Stimulated activated naive CD8-positive, alpha-beta T cell treated with anti-CD3 and anti-CD28 coated beads, Interleukin-15, Interleukin-2, amounts not matched to agents 100 ng/mL and 50 ng/mL, for 24 hours (primary cell): Measurements from ENCODE around the gene MDGA2.
"Not testable (repeated sequence)": the region's sequence is repeated elsewhere in the genome, so short reads cannot be mapped to it uniquely, and the experiment has no call there.

Source experiments
- H3K27ac Mint-ChIP-seq: one replicate; pipeline ENCODE4 v1.8.0; 2021; ENCODE audit warnings: mild to moderate bottlenecking, mixed read lengths
- H3K27me3 Mint-ChIP-seq: one replicate; pipeline ENCODE4 v1.8.0; 2021; ENCODE audit warnings: mixed read lengths
- H3K36me3 Mint-ChIP-seq: one replicate; pipeline ENCODE4 v1.8.0; 2021; ENCODE audit warnings: low read depth, mixed read lengths
- H3K4me1 Mint-ChIP-seq: one replicate; pipeline ENCODE4 v1.8.0; 2021; ENCODE audit warnings: low read depth, mixed read lengths
- H3K4me3 Mint-ChIP-seq: one replicate; pipeline ENCODE4 v1.8.0; 2021; ENCODE audit warnings: mild to moderate bottlenecking, mixed read lengths
- H3K9me3 Mint-ChIP-seq: one replicate; pipeline ENCODE4 v1.8.0; 2021; ENCODE audit warnings: mixed read lengths

The MDGA2 gene

GRCh38 chr14:47278233-47278842, 397.1 kb downstream of the MDGA2 start:
- Mint-ChIP-seq H3K27me3 (no peaks in the 10 kb centered on the region), H3K4me1 (no peaks in the 10 kb centered on the region), H3K27ac (no peak overlapping the region), H3K9me3 (no peaks in the 10 kb centered on the region), H3K36me3 (no peaks in the 10 kb centered on the region), H3K4me3 (no peak overlapping the region)

GRCh38 chr14:47277703-47278102, 397.7 kb downstream of the MDGA2 start:
- Mint-ChIP-seq H3K27ac (no peak overlapping the region), H3K27me3 (no peaks in the 10 kb centered on the region), H3K4me3 (no peak overlapping the region), H3K4me1 (no peaks in the 10 kb centered on the region), H3K9me3 (no peaks in the 10 kb centered on the region), H3K36me3 (no peaks in the 10 kb centered on the region)

DNA sequence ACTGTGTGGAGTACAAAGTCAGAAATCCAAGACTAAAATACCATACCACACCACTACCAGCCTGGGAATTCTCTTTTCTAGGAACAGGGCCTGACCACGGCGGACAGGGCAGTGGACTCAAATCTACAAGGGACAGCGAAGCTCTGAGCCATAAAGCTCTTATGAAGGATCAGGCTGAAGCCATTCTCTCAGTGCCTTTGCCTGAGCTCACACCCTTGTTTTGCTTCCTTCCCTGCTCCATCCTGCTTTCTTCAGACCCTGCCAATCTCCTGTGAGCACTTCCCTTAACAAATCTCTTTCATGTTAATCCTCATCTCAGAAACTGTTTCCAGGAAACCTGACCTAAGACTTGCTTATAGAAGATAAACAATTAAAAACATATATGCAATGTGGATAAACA, 398.5 kb downstream of the MDGA2 start:
- H3K27ac Mint-ChIP-seq, result no peak overlapping the region
- no peaks in the 10 kb centered on the region for H3K4me1 Mint-ChIP-seq
- no peaks in the 10 kb centered on the region for H3K27me3 Mint-ChIP-seq
- no peaks in the 10 kb centered on the region for H3K36me3 Mint-ChIP-seq
- no peak overlapping the region for H3K4me3 Mint-ChIP-seq
- H3K9me3 Mint-ChIP-seq, result no peaks in the 10 kb centered on the region

DNA sequence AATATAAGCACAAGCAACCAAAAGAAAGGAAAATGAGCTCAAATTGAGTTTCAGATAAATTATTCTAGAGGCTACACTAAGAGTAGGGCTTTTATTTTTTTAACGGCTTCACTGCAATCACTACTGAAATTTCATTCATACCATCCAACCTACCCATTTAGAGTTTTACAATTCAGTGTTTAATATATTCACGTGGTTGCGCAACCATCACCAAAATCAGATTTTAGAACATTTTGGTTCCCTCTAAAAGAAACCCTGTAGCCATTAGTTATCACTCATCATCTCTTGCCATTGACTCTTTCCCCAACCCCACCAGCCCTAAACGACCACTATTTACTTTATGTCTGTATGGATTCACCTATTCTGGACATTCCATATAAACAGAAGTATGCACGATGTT, 401.5 kb downstream of the MDGA2 start:
- Mint-ChIP-seq H3K36me3 (no peaks in the 10 kb centered on the region), H3K4me1 (no peaks in the 10 kb centered on the region), H3K27me3 (no peaks in the 10 kb centered on the region), H3K9me3 (no peaks in the 10 kb centered on the region), H3K27ac (no peak overlapping the region), H3K4me3 (no peak overlapping the region)

DNA sequence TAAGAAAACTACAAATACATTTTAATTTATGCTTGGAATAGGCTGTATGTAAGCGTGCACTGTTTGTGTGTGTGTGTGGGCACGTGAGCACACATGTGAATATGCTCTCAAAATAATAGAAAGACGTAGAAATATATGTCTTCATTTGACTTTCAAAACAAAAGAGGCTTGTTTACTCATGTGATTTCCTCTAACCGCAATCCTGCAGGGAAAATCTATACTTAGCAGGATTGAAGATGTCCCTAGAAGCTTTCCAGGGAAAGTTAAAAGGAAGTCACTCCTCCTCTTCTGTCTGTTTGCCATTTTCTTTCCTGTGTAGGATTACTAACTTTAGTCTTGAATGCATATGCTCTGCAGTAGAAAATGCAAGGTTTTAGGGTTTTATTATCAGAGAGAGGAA, 404.7 kb downstream of the MDGA2 start:
- Mint-ChIP-seq H3K4me3 (no peak overlapping the region), H3K4me1 (no peaks in the 10 kb centered on the region), H3K36me3 (no peaks in the 10 kb centered on the region), H3K27me3 (no peaks in the 10 kb centered on the region), H3K27ac (no peak overlapping the region), H3K9me3 (no peaks in the 10 kb centered on the region)

GRCh38 chr14:47269756-47270492, 405.5 kb downstream of the MDGA2 start:
- Mint-ChIP-seq H3K9me3 (no peaks in the 10 kb centered on the region), H3K4me3 (no peak overlapping the region), H3K4me1 (no peaks in the 10 kb centered on the region), H3K27ac (no peak overlapping the region), H3K27me3 (no peaks in the 10 kb centered on the region), H3K36me3 (no peaks in the 10 kb centered on the region)

GRCh38 chr14:47264842-47265241, 410.6 kb downstream of the MDGA2 start:
- Mint-ChIP-seq H3K27ac (no peak overlapping the region), H3K4me1 (no peaks in the 10 kb centered on the region), H3K27me3 (no peaks in the 10 kb centered on the region), H3K9me3 (no peaks in the 10 kb centered on the region), H3K36me3 (no peaks in the 10 kb centered on the region), H3K4me3 (no peak overlapping the region)

DNA sequence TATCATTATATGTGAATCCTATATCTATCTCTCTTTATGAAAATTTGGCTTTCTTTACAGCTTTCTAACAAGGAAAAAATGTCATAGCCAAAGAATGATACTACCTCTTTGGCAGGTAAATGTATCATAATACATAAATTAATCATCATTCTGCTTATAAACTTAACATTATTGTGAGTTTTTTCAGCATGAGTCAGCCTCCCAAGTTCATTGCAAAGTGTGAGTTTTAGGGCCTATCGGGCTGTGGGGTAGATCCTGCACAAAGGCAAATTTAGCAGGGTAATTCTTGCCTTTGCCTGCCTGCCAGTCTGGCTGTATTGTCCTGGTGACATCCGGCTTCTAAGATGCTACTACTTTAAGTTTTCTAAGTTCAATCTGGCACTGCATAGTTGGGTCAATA, 412.6 kb downstream of the MDGA2 start:
- Mint-ChIP-seq H3K4me3 (no peak overlapping the region), H3K9me3 (no peaks in the 10 kb centered on the region), H3K36me3 (no peaks in the 10 kb centered on the region), H3K27me3 (no peaks in the 10 kb centered on the region), H3K4me1 (no peaks in the 10 kb centered on the region), H3K27ac (no peak overlapping the region)

GRCh38 chr14:47261350-47261749, 414.1 kb downstream of the MDGA2 start:
- H3K27ac Mint-ChIP-seq, result no peak overlapping the region
- H3K4me1 Mint-ChIP-seq, result no peaks in the 10 kb centered on the region
- no peaks in the 10 kb centered on the region for H3K36me3 Mint-ChIP-seq
- peaks cover 1% of the 10 kb centered on the region for H3K9me3 Mint-ChIP-seq
- H3K27me3 Mint-ChIP-seq, result no peaks in the 10 kb centered on the region
- no peak overlapping the region for H3K4me3 Mint-ChIP-seq

- Mint-ChIP-seq H3K27ac (no peak overlapping the region), H3K27me3 (no peaks in the 10 kb centered on the region), H3K4me1 (no peaks in the 10 kb centered on the region), H3K36me3 (no peaks in the 10 kb centered on the region), H3K9me3 (peaks cover 4% of the 10 kb centered on the region), H3K4me3 (no peak overlapping the region)
Measured at GRCh38 chr14:47259796-47260195, 415.6 kb downstream of the MDGA2 start.

DNA sequence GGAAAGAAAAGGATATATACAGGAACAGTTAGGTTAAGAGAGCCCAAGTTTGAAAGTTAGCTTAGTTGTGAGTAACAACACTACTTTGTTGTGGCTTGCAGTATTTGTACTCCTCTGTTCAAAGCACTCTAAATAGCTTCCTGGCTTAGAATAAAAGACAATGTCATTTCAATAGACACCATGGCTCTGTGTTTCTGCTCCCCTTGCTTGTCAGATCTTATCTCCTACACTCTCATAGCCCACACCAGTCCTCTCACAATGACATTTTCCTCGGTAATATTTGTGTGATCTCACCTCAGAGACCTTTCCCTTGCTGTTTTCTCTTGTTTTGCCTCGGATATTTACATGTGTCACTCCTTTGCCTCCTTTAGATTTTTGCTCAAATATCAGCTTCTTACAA, 418.4 kb downstream of the MDGA2 start:
- no peak overlapping the region for H3K4me3 Mint-ChIP-seq
- H3K9me3 Mint-ChIP-seq, result peaks cover 10% of the 10 kb centered on the region
- H3K27ac Mint-ChIP-seq, result no peak overlapping the region
- H3K4me1 Mint-ChIP-seq, result no peaks in the 10 kb centered on the region
- H3K36me3 Mint-ChIP-seq, result no peaks in the 10 kb centered on the region
- no peaks in the 10 kb centered on the region for H3K27me3 Mint-ChIP-seq

DNA sequence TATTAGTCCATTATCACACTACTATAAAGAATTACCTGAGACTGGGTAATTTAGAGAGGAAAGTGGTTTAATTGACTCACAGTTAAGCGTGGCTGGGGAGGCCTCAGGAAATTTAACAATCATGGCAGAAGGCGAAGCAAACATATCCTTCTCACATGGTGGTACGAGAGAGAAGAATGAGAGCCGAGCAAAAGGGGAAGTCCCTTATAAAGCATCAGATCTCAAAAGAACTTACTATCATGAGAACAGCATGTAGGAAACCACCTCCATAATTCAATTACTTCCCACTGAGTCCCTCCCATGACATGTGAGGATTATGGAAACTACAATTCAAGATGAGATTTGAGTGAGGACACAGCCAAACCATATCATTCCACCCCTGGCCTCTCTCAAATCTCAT, 422.6 kb downstream of the MDGA2 start:
- H3K27ac Mint-ChIP-seq, result no peak overlapping the region
- H3K9me3 Mint-ChIP-seq, result peaks cover 16% of the 10 kb centered on the region
- no peaks in the 10 kb centered on the region for H3K27me3 Mint-ChIP-seq
- no peaks in the 10 kb centered on the region for H3K36me3 Mint-ChIP-seq
- H3K4me3 Mint-ChIP-seq, result no peak overlapping the region
- H3K4me1 Mint-ChIP-seq, result no peaks in the 10 kb centered on the region

DNA sequence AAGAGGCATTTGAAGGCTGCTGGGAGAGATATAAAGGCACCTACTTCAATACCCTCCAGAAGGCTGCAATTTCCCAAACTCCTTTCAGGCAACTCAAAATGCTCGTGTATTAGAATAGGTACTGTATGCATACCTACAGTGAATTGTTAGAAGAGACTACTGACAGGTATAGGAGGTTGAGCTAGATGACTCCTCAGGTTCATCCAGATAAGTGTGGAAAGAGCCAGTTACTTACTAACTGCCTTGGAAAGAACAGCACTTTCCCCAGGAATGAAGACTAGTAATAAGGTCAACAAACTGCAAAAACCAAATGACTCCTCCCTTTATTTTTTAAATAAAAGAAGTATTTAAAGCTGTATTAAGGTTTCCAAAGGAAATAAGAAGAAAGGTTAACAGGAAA, 429.0 kb downstream of the MDGA2 start:
- no peak overlapping the region for H3K27ac Mint-ChIP-seq

DNA sequence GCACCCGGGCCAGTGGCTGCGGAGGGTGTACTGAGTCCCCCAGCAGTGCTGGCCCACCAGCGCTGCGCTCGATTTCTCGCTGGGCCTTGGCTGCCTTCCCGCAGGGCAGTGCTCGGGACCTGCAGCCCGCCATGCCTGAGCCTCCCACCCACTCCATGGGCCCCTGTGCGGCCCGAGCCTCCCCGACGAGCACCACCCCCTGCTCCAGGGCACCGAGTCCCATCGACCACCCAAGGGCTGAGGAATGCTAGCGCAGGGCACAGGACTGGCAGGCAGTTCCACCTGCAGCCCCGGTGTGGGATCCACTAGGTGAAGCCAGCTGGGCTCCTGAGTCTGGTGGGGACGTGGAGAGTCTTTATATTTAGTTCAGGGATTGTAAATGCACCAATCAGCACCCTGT, 432.8 kb downstream of the MDGA2 start:
- not testable (repeated sequence) for H3K36me3 Mint-ChIP-seq, H3K27me3 Mint-ChIP-seq, H3K4me1 Mint-ChIP-seq, H3K9me3 Mint-ChIP-seq, H3K4me3 Mint-ChIP-seq, H3K27ac Mint-ChIP-seq

More for the DNA sequence above, 429.0 kb downstream of the MDGA2 start:
- Mint-ChIP-seq H3K9me3 (peaks cover 9% of the 10 kb centered on the region), H3K36me3 (no peaks in the 10 kb centered on the region), H3K27me3 (no peaks in the 10 kb centered on the region), H3K4me3 (no peak overlapping the region), H3K4me1 (no peaks in the 10 kb centered on the region)

- Mint-ChIP-seq H3K4me3 (no peak overlapping the region), H3K36me3 (no peaks in the 10 kb centered on the region), H3K4me1 (no peaks in the 10 kb centered on the region), H3K27ac (no peak overlapping the region), H3K27me3 (no peaks in the 10 kb centered on the region), H3K9me3 (no peaks in the 10 kb centered on the region)
Measured at GRCh38 chr14:47240748-47241437, 434.5 kb downstream of the MDGA2 start.
